Neural cell (in vitro differentiated cells): ENCODE data around the gene GABRR1. TPM values are rescaled to one million over a fixed set of nuclear protein-coding genes. Genes with fewer than 3 reads are reported as not detected.

Experiments
- H2AFZ ChIP-seq: fragments of 200-600, 300-800 bp; sonication (generic), shearing (Covaris generic); 2 replicates; pipeline ENCODE4 v1.6.0; 2014; ENCODE audit warnings: low read depth, mild to moderate bottlenecking, antibody characterized with exemption, low read length, moderate library complexity
- H3F3A ChIP-seq: fragments of 200-600 bp; shearing (Covaris generic); 2 replicates; pipeline ENCODE4 v1.6.1; 2016; ENCODE audit warnings: mild to moderate bottlenecking, moderate library complexity, mixed read lengths, antibody characterized with exemption, low read length; ENCODE audit not compliant: insufficient read depth, poor library complexity, severe bottlenecking
- H3K27ac ChIP-seq: fragments of 200-600, 300-800 bp; sonication (generic), shearing (Covaris generic); 2 replicates; pipeline ENCODE4 v1.5.1; 2014; ENCODE audit warnings: mild to moderate bottlenecking, low read length, moderate library complexity
- H3K27me3 ChIP-seq: fragments of 300-800, 200-600 bp; sonication (generic), shearing (Covaris generic); 2 replicates; pipeline ENCODE4 v1.6.0; 2014; ENCODE audit warnings: mild to moderate bottlenecking, low read depth, low read length, moderate library complexity; ENCODE audit not compliant: insufficient read depth
- H3K36me3 ChIP-seq: fragments of 300-800, 200-600 bp; sonication (generic), shearing (Covaris generic); 2 replicates; pipeline ENCODE4 v1.5.1; 2014; ENCODE audit warnings: mild to moderate bottlenecking, antibody characterized with exemption, low read length, moderate library complexity; ENCODE audit not compliant: insufficient read depth
- H3K4me2 ChIP-seq: fragments of 300-800, 200-600 bp; sonication (generic), shearing (Covaris generic); 2 replicates; pipeline ENCODE4 v1.6.0; 2014; ENCODE audit warnings: mild to moderate bottlenecking, low read length
- H3K4me3 ChIP-seq: fragments of 300-800, 200-600 bp; sonication (generic), shearing (Covaris generic); 2 replicates; pipeline ENCODE4 v1.5.1; 2014; ENCODE audit warnings: mild to moderate bottlenecking, low read length, moderate library complexity
- H3K79me2 ChIP-seq: fragments of 200-600 bp; shearing (Covaris generic); replicated peaks from 2 replicates; pipeline ENCODE4 v1.6.0; 2014; ENCODE audit warnings: mild to moderate bottlenecking, low read length, moderate library complexity; ENCODE audit not compliant: insufficient read depth
- H3K9ac ChIP-seq: fragments of 300-800, 200-600 bp; sonication (generic), shearing (Covaris generic); 2 replicates; pipeline ENCODE4 v1.6.1; 2016; ENCODE audit warnings: mild to moderate bottlenecking, low read length, mixed read lengths
- H3K9me2 ChIP-seq: fragments of 200-600 bp; shearing (Covaris generic); 2 replicates; pipeline ENCODE4 v1.6.1; 2016; ENCODE audit warnings: mild to moderate bottlenecking, low read length, mixed read lengths; ENCODE audit not compliant: insufficient read depth
- H3K9me3 ChIP-seq: fragments of 200-600, 300-800 bp; sonication (generic), shearing (Covaris generic); 2 replicates; pipeline ENCODE4 v1.6.1; 2016; ENCODE audit warnings: mild to moderate bottlenecking, mixed run types, low read length, moderate library complexity, mixed read lengths
- H4K20me1 ChIP-seq: fragments of 200-600 bp; shearing (Covaris generic); 2 replicates; pipeline ENCODE4 v1.6.1; 2016; ENCODE audit warnings: mild to moderate bottlenecking, mixed run types; ENCODE audit not compliant: insufficient read depth
- EP300 ChIP-seq: fragments of 450-650 bp; conservative IDR thresholded peaks from 2 replicates; pipeline ENCODE4 v1.6.1; 2014; ENCODE audit warnings: antibody characterized with exemption, mild to moderate bottlenecking, moderate library complexity; ENCODE audit not compliant: poor library complexity, severe bottlenecking
- EZH2 ChIP-seq: fragments of 200-600, 300-800 bp; shearing (Covaris generic), sonication (generic); IDR thresholded peaks from 2 replicates; pipeline ENCODE4 v1.6.1; 2014; ENCODE audit warnings: antibody characterized with exemption, low read length, borderline replicate concordance, mild to moderate bottlenecking; ENCODE audit not compliant: insufficient read depth, poor library complexity, severe bottlenecking
- MXI1 ChIP-seq: fragments of 450-650 bp; conservative IDR thresholded peaks from 2 replicates; pipeline ENCODE4 v1.6.1; 2014; ENCODE audit warnings: antibody characterized with exemption, mild to moderate bottlenecking; ENCODE audit not compliant: poor library complexity, severe bottlenecking
- POLR2AphosphoS5 ChIP-seq: IDR thresholded peaks from 2 replicates; pipeline ENCODE4 v1.6.1; 2012
- RAD21 ChIP-seq: fragments of 450-650 bp; conservative IDR thresholded peaks from 2 replicates; pipeline ENCODE4 v1.6.1; 2014; ENCODE audit warnings: antibody characterized with exemption, mild to moderate bottlenecking, moderate library complexity
- SMC3 ChIP-seq: fragments of 450-650 bp; conservative IDR thresholded peaks from 2 replicates; pipeline ENCODE4 v1.6.1; 2014; ENCODE audit warnings: antibody characterized with exemption, mild to moderate bottlenecking, moderate library complexity; ENCODE audit not compliant: poor library complexity
- TAF1 ChIP-seq: IDR thresholded peaks from 2 replicates; pipeline ENCODE4 v1.6.1; 2012; ENCODE audit warnings: low read depth
- polyA plus RNA-seq: library from polyadenylated mRNA; depleted of rRNA; stranded (reverse); fragments of >200 nt; gene quantifications from 2 replicates; pipeline ENCODE4 v1.2.3, GENCODE V29; 2014
- TF ChIP-seq, protein P1 (sequence below): IDR thresholded peaks from 2 replicates; pipeline ENCODE4 v1.6.1; 2012; ENCODE audit warnings: borderline replicate concordance
- TF ChIP-seq, protein P2 (sequence below): fragments of 450-650 bp; IDR thresholded peaks from 2 replicates; pipeline ENCODE4 v1.5.1; 2014; ENCODE audit warnings: antibody characterized with exemption, mild to moderate bottlenecking, moderate library complexity; ENCODE audit not compliant: poor library complexity, severe bottlenecking

The GABRR1 gene
- polyA plus RNA-seq, 1 donor from 2014 or later, result not detected

DNA sequence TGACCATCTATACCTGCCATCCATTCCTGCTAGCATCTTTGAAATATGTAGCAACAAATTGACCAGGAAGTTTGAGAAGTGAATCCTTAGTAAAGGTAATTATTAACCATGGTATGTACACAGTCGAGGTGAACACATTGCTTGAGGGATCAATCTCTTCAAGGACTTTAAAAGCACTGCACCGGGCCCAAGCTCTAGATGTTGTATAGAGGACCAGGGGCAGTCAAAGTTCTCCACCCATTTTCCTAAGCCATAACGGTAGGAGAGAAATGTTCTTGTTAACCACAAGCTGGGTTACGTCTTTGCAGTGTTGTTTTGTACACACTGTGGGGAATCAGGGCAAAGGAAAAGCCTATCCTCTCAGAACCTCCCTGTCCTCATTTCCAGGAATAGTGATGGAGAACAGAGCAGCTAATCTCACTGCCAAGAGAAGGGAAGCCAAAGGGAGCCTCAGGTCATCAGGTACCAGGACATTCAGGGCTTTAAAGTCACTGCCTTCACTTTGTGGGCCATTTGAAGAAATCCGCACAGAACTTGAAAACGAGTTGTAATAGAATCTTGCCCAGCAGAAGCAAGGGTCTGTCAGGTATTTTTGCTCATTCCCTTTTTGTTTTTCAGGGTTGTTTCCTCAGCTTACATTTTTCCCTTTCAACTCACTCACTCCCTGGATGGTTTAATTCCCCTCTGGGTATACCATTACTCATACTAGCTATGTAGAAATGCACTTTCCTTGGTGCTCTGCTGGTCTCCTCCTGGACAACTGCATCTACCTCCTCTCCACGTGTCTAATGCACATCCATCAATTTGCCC is 76.6 kb downstream of the GABRR1 start:
- no peak overlapping the region for H3K4me3 ChIP-seq
- H3K36me3 ChIP-seq, result no peaks in the 10 kb centered on the region
- H4K20me1 ChIP-seq, result no peaks in the 10 kb centered on the region
- H3K9me2 ChIP-seq, result no peaks in the 10 kb centered on the region
- H3K9me3 ChIP-seq, result no peaks in the 10 kb centered on the region
- H3K27me3 ChIP-seq, result peaks cover 2% of the 10 kb centered on the region
- H3K79me2 ChIP-seq, result no peaks in the 10 kb centered on the region
- no peak overlapping the region for H3K4me2 ChIP-seq
- no peak overlapping the region for H2AFZ ChIP-seq
- TF ChIP-seq, protein P1, sequence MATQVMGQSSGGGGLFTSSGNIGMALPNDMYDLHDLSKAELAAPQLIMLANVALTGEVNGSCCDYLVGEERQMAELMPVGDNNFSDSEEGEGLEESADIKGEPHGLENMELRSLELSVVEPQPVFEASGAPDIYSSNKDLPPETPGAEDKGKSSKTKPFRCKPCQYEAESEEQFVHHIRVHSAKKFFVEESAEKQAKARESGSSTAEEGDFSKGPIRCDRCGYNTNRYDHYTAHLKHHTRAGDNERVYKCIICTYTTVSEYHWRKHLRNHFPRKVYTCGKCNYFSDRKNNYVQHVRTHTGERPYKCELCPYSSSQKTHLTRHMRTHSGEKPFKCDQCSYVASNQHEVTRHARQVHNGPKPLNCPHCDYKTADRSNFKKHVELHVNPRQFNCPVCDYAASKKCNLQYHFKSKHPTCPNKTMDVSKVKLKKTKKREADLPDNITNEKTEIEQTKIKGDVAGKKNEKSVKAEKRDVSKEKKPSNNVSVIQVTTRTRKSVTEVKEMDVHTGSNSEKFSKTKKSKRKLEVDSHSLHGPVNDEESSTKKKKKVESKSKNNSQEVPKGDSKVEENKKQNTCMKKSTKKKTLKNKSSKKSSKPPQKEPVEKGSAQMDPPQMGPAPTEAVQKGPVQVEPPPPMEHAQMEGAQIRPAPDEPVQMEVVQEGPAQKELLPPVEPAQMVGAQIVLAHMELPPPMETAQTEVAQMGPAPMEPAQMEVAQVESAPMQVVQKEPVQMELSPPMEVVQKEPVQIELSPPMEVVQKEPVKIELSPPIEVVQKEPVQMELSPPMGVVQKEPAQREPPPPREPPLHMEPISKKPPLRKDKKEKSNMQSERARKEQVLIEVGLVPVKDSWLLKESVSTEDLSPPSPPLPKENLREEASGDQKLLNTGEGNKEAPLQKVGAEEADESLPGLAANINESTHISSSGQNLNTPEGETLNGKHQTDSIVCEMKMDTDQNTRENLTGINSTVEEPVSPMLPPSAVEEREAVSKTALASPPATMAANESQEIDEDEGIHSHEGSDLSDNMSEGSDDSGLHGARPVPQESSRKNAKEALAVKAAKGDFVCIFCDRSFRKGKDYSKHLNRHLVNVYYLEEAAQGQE, result no peak
- TF ChIP-seq EZH2, result no peak
- TF ChIP-seq SMC3, result no peak
- TF ChIP-seq TAF1, result no peak
- no peak for TF ChIP-seq EP300
- no peak for TF ChIP-seq RAD21
- TF ChIP-seq POLR2AphosphoS5, result no peak
- TF ChIP-seq, protein P2, sequence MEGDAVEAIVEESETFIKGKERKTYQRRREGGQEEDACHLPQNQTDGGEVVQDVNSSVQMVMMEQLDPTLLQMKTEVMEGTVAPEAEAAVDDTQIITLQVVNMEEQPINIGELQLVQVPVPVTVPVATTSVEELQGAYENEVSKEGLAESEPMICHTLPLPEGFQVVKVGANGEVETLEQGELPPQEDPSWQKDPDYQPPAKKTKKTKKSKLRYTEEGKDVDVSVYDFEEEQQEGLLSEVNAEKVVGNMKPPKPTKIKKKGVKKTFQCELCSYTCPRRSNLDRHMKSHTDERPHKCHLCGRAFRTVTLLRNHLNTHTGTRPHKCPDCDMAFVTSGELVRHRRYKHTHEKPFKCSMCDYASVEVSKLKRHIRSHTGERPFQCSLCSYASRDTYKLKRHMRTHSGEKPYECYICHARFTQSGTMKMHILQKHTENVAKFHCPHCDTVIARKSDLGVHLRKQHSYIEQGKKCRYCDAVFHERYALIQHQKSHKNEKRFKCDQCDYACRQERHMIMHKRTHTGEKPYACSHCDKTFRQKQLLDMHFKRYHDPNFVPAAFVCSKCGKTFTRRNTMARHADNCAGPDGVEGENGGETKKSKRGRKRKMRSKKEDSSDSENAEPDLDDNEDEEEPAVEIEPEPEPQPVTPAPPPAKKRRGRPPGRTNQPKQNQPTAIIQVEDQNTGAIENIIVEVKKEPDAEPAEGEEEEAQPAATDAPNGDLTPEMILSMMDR, result no peak
- no peak for TF ChIP-seq MXI1
- no peak overlapping the region for H3K27ac ChIP-seq
- no peak overlapping the region for H3K9ac ChIP-seq
- no peaks in the 10 kb centered on the region for H3F3A ChIP-seq

GRCh38 chr6:89139509-89140346 is 77.4 kb downstream of the GABRR1 start:
- H3K9me3 ChIP-seq, result no peaks in the 10 kb centered on the region

More at GRCh38 chr6:89139509-89140346, 77.4 kb downstream of the GABRR1 start:
- Histone ChIP-seq H3K27me3 (no peaks in the 10 kb centered on the region), H3K79me2 (no peaks in the 10 kb centered on the region), H2AFZ (no peak overlapping the region), H3K4me2 (no peak overlapping the region), H3K9ac (no peak overlapping the region), H3K9me2 (no peaks in the 10 kb centered on the region), H4K20me1 (no peaks in the 10 kb centered on the region), H3K36me3 (no peaks in the 10 kb centered on the region), H3F3A (no peaks in the 10 kb centered on the region), H3K4me3 (no peak overlapping the region), H3K27ac (no peak overlapping the region)
- no peak for TF ChIP-seq EZH2
- TF ChIP-seq, protein P2, result no peak
- no peak for TF ChIP-seq POLR2AphosphoS5
- TF ChIP-seq, protein P1, result no peak
- no peak for TF ChIP-seq RAD21
- no peak for TF ChIP-seq TAF1
- no peak for TF ChIP-seq EP300
- TF ChIP-seq MXI1, result no peak
- TF ChIP-seq SMC3, result no peak
